NCI-H146 treated with DMSO at 0.1 percent for 48 hours (cell line): ENCODE measurements around the gene SYAP1.
"Not testable (repeated sequence)": the region's sequence is repeated elsewhere in the genome, so short reads cannot be mapped to it uniquely, and the experiment has no call there.

Experiments used
- DNase-seq: peaks from one replicate; lab custom pipeline; 2025; ENCODE audit not compliant: unreplicated experiment; lab: John Stamatoyannopoulos, UW

SYAP1 gene

GRCh38 chrX:16778545-16778944 is 59.1 kb downstream of the SYAP1 start:
- DNase-seq: no peak

- DNase-seq: no peak
Measured at GRCh38 chrX:16778993-16779392, 59.6 kb downstream of the SYAP1 start.

GRCh38 chrX:16779815-16780214 is 60.4 kb downstream of the SYAP1 start:
- not testable (repeated sequence) for DNase-seq

GRCh38 chrX:16783452-16783851 is 64.0 kb downstream of the SYAP1 start:
- DNase-seq: no peak

- not testable (repeated sequence) for DNase-seq
Measured at GRCh38 chrX:16784440-16784839, 65.0 kb downstream of the SYAP1 start.

GRCh38 chrX:16785247-16786138 is 66.1 kb downstream of the SYAP1 start:
- no peak for DNase-seq

- DNase-seq: peak; percentile 97
Measured at GRCh38 chrX:16786139-16786790, 66.9 kb downstream of the SYAP1 start, which contains the start of gene TXLNG. TSS of gene TXLNG (plus strand) at chrX:16786466. CDS start at chrX:16786488, 22 bp downstream.

GRCh38 chrX:16786791-16787735 is 67.7 kb downstream of the SYAP1 start:
- no peak for DNase-seq

- DNase-seq: no peak
Measured at GRCh38 chrX:16788477-16788876, 69.1 kb downstream of the SYAP1 start.

GRCh38 chrX:16796298-16796697 is 76.9 kb downstream of the SYAP1 start:
- no peak for DNase-seq

GRCh38 chrX:16797358-16797757 is 77.9 kb downstream of the SYAP1 start:
- DNase-seq: no peak

- DNase-seq: no peak
Measured at GRCh38 chrX:16797841-16798240, 78.4 kb downstream of the SYAP1 start.

- DNase-seq: no peak
Measured at GRCh38 chrX:16804923-16805464, 85.6 kb downstream of the SYAP1 start.

- DNase-seq: no peak
Measured at GRCh38 chrX:16807548-16807947, 88.1 kb downstream of the SYAP1 start.

GRCh38 chrX:16807976-16808542 is 88.6 kb downstream of the SYAP1 start:
- DNase-seq: no peak

- no peak for DNase-seq
Measured at GRCh38 chrX:16814597-16814996, 95.2 kb downstream of the SYAP1 start.
